ENCODE measurements around the gene PUSL1.

GRCh38 chr1:1283821-1284220 lies 24.6 kb upstream of the PUSL1 start:
- TF ChIP-seq CTCF (IDR thresholded peaks at IDR 0.05), result no peak
- TF ChIP-seq POLR2A (IDR thresholded peaks at IDR 0.05), result no peak

All from lower leg skin (tissue), 3 donors.